Muscle layer of duodenum (tissue), 2 donors: ENCODE measurements around the gene SULT2B1.

Experiments
- H3K27ac ChIP-seq: one replicate; pipeline ENCODE4 v1.7.0; 2013; ENCODE audit warnings: mild to moderate bottlenecking, low read length
- H3K27me3 ChIP-seq: one replicate; pipeline ENCODE4 v1.7.0; 2013; ENCODE audit warnings: low read depth, mild to moderate bottlenecking, control low read depth, low read length
- H3K36me3 ChIP-seq, 2 donors: one replicate each; pipeline ENCODE4 v1.7.0; 2013; ENCODE audit warnings: low read length in 2 of 2, control low read depth in 1 of 2, mild to moderate bottlenecking in 1 of 2; ENCODE audit not compliant: insufficient read depth in 2 of 2, control insufficient read depth in 1 of 2
- H3K4me1 ChIP-seq, 2 donors: one replicate each; pipeline ENCODE4 v1.7.0; 2013; ENCODE audit warnings: low read length in 2 of 2, mild to moderate bottlenecking in 2 of 2, control low read depth in 1 of 2, moderate library complexity in 1 of 2; ENCODE audit not compliant: insufficient read depth in 2 of 2, control insufficient read depth in 1 of 2
- H3K4me3 ChIP-seq, 2 donors: one replicate each; pipeline ENCODE4 v1.7.0; 2013; ENCODE audit warnings: low read length in 2 of 2, low read depth in 1 of 2, mild to moderate bottlenecking in 1 of 2
- H3K9me3 ChIP-seq, 2 donors: one replicate each; pipeline ENCODE4 v1.7.0; 2013; ENCODE audit warnings: low read length in 2 of 2, control low read depth in 1 of 2, mild to moderate bottlenecking in 1 of 2; ENCODE audit not compliant: control insufficient read depth in 1 of 2
- donor health status: healthy.

SULT2B1 gene

GRCh38 chr19:48595171-48595570 is 43.2 kb downstream of the SULT2B1 start:
- Histone ChIP-seq H3K27ac (no peak overlapping the region), H3K36me3 (no peaks in the 10 kb centered on the region), H3K4me1 (no peaks in the 10 kb centered on the region), H3K9me3 (no peaks in the 10 kb centered on the region), H3K4me3 (no peak overlapping the region), H3K27me3 (no peaks in the 10 kb centered on the region)

GRCh38 chr19:48595833-48596232 is 43.9 kb downstream of the SULT2B1 start:
- H3K9me3 ChIP-seq: no peaks in the 10 kb centered on the region
- no peaks in the 10 kb centered on the region for H3K36me3 ChIP-seq
- H3K4me1 ChIP-seq: no peaks in the 10 kb centered on the region
- H3K27me3 ChIP-seq: no peaks in the 10 kb centered on the region
- no peak overlapping the region for H3K27ac ChIP-seq
- no peak overlapping the region for H3K4me3 ChIP-seq

GRCh38 chr19:48596237-48596636 is 44.3 kb downstream of the SULT2B1 start:
- no peak overlapping the region for H3K27ac ChIP-seq
- no peaks in the 10 kb centered on the region for H3K27me3 ChIP-seq
- no peak overlapping the region for H3K4me3 ChIP-seq
- H3K9me3 ChIP-seq: no peaks in the 10 kb centered on the region
- no peaks in the 10 kb centered on the region for H3K4me1 ChIP-seq
- no peaks in the 10 kb centered on the region for H3K36me3 ChIP-seq

GRCh38 chr19:48596679-48597465 is 44.9 kb downstream of the SULT2B1 start:
- Histone ChIP-seq H3K27me3 (no peaks in the 10 kb centered on the region), H3K4me1 (no peaks in the 10 kb centered on the region), H3K4me3 (no peak overlapping the region), H3K9me3 (no peaks in the 10 kb centered on the region), H3K27ac (no peak overlapping the region), H3K36me3 (no peaks in the 10 kb centered on the region)

- H3K4me1 ChIP-seq: no peaks in the 10 kb centered on the region
- H3K36me3 ChIP-seq: no peaks in the 10 kb centered on the region
- no peak overlapping the region for H3K4me3 ChIP-seq
- H3K9me3 ChIP-seq: no peaks in the 10 kb centered on the region
- no peaks in the 10 kb centered on the region for H3K27me3 ChIP-seq
- no peak overlapping the region for H3K27ac ChIP-seq
Measured at GRCh38 chr19:48598996-48599700, 47.2 kb downstream of the SULT2B1 start.

GRCh38 chr19:48600679-48601417 is 48.9 kb downstream of the SULT2B1 start:
- Histone ChIP-seq H3K4me1 (no peaks in the 10 kb centered on the region), H3K27me3 (no peaks in the 10 kb centered on the region), H3K27ac (no peak overlapping the region), H3K4me3 (no peak overlapping the region), H3K36me3 (no peaks in the 10 kb centered on the region), H3K9me3 (no peaks in the 10 kb centered on the region)

GRCh38 chr19:48603001-48603400 is 51.0 kb downstream of the SULT2B1 start:
- Histone ChIP-seq H3K36me3 (no peaks in the 10 kb centered on the region), H3K27me3 (no peaks in the 10 kb centered on the region), H3K9me3 (no peaks in the 10 kb centered on the region), H3K4me1 (no peaks in the 10 kb centered on the region), H3K4me3 (no peak overlapping the region), H3K27ac (no peak overlapping the region)

GRCh38 chr19:48603449-48603848 is 51.5 kb downstream of the SULT2B1 start:
- H3K36me3 ChIP-seq: no peaks in the 10 kb centered on the region
- H3K27ac ChIP-seq: no peak overlapping the region
- no peaks in the 10 kb centered on the region for H3K4me1 ChIP-seq
- no peaks in the 10 kb centered on the region for H3K9me3 ChIP-seq
- no peak overlapping the region for H3K4me3 ChIP-seq
- no peaks in the 10 kb centered on the region for H3K27me3 ChIP-seq

GRCh38 chr19:48603850-48604249 is 51.9 kb downstream of the SULT2B1 start:
- no peak overlapping the region for H3K4me3 ChIP-seq
- no peaks in the 10 kb centered on the region for H3K27me3 ChIP-seq
- no peaks in the 10 kb centered on the region for H3K4me1 ChIP-seq
- no peaks in the 10 kb centered on the region for H3K36me3 ChIP-seq
- H3K9me3 ChIP-seq: no peaks in the 10 kb centered on the region
- no peak overlapping the region for H3K27ac ChIP-seq

GRCh38 chr19:48606463-48607358 is 54.7 kb downstream of the SULT2B1 start, which contains the start of gene SPACA4:
Gene SPACA4, plus strand, starts transcription at chr19:48606742. Its CDS starts 237 bp downstream, at chr19:48606979.
- H3K4me1 ChIP-seq: no peaks in the 10 kb centered on the region
- no peaks in the 10 kb centered on the region for H3K9me3 ChIP-seq
- H3K36me3 ChIP-seq: no peaks in the 10 kb centered on the region
- no peak within 1 kb of the TSS for H3K27ac ChIP-seq
- H3K27me3 ChIP-seq: no peaks in the 10 kb centered on the region
- no peak within 1 kb of the TSS for H3K4me3 ChIP-seq
